HuH-7.5 (cell line): ENCODE results near the gene EML3.
A peak's percentile ranks its signal among the peaks of the same experiment; 100 is the strongest.
"Not testable (repeated sequence)": the region's sequence is repeated elsewhere in the genome, so short reads cannot be mapped to it uniquely, and the experiment has no call there.

Experiments used
- DNase-seq: peaks from one replicate; pipeline ENCODE4 v3.0.0; 2011; ENCODE audit warnings: low spot score

EML3 gene

GRCh38 chr11:62600367-62601121 is 12.0 kb downstream of the EML3 start:
- DNase-seq = no peak

- no peak for DNase-seq
Observed at GRCh38 chr11:62599901-62600300, 12.7 kb downstream of the EML3 start.

- DNase-seq = peak; percentile 81
Observed at GRCh38 chr11:62599069-62599696, 13.4 kb downstream of the EML3 start.

- no peak for DNase-seq
Observed at GRCh38 chr11:62595124-62595523, 17.5 kb downstream of the EML3 start.

- peak; percentile 64 for DNase-seq
Observed at GRCh38 chr11:62593434-62594044, 19.0 kb downstream of the EML3 start.

GRCh38 chr11:62592989-62593421 is 19.6 kb downstream of the EML3 start:
- no peak for DNase-seq

GRCh38 chr11:62592146-62592815 is 20.3 kb downstream of the EML3 start:
- DNase-seq = no peak

- peak; percentile 89 for DNase-seq
Observed at GRCh38 chr11:62591448-62592145, 21.0 kb downstream of the EML3 start, which contains the start of gene TUT1. Gene TUT1 (minus strand): TSS chr11:62591523. CDS start chr11:62591485, 38 bp downstream.

GRCh38 chr11:62588966-62589637 is 23.5 kb downstream of the EML3 start:
- no peak for DNase-seq

- not testable (repeated sequence) for DNase-seq
Observed at GRCh38 chr11:62585356-62585755, 27.2 kb downstream of the EML3 start.

GRCh38 chr11:62581735-62582134 is 30.8 kb downstream of the EML3 start:
- DNase-seq = not testable (repeated sequence)

- no peak for DNase-seq
Observed at GRCh38 chr11:62580959-62581715, 31.4 kb downstream of the EML3 start.

GRCh38 chr11:62579252-62579651 is 33.3 kb downstream of the EML3 start:
- DNase-seq = no peak

- DNase-seq = no peak
Observed at GRCh38 chr11:62578541-62578940, 34.0 kb downstream of the EML3 start.

- no peak for DNase-seq
Observed at GRCh38 chr11:62577046-62577714, 35.4 kb downstream of the EML3 start.

- no peak for DNase-seq
Observed at GRCh38 chr11:62575837-62576236, 36.7 kb downstream of the EML3 start.

GRCh38 chr11:62575156-62575555 is 37.4 kb downstream of the EML3 start:
- DNase-seq = no peak

- no peak for DNase-seq
Observed at GRCh38 chr11:62574363-62575071, 38.1 kb downstream of the EML3 start.
